Measurements from ENCODE around the gene IKBKG.
"Not testable (repeated sequence)": the region's sequence is repeated elsewhere in the genome, so short reads cannot be mapped to it uniquely, and the experiment has no call there.

The IKBKG gene

DNA sequence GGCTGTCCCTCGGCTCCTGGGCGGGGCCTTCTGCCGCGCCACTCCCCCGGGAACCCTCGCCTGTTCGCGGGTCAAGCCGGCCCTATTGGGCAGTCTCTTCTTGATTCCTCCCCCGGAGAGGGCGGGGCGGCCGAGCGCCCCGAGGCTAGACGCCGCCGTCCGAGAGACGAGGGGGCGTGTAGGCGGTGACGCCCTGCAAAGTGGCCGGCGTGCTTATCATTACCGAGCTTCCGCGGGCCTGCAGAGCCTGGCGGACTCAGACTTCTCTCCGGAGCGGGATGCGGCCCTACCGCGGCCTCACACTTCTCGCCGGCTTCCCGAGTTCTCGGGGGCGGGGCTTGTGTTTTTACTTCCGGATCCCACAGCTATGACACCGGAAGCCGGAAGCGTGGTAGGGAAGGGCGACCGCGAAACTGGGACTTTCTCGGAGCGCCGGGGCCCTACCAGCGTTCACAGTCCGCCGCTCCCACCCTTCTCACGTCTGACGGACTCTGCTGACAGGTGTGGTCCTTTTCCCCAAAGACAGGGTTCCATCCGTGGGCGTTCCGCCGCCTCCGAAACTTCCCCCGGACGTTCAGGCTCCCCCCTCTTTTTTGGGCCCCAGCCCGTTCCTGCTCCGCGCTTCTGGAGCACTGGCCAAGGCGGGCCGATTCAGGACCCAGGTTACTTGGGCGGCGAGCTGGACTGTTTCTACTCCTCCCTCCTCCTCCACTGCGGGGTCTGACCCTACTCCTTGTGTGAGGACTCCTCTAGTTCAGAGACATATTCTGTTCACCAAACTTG is at the start of gene IKBKG:
IKBKG (plus strand) TSS at position 376 of the 783 bp plus-strand sequence. CDS start 4,383 bp downstream, outside the sequence.
- DNase-seq = peak; percentile 89

- DNase-seq = not testable (repeated sequence)
Measured at GRCh38 chrX:154501423-154501822, 46.0 kb upstream of the IKBKG start.

DNA sequence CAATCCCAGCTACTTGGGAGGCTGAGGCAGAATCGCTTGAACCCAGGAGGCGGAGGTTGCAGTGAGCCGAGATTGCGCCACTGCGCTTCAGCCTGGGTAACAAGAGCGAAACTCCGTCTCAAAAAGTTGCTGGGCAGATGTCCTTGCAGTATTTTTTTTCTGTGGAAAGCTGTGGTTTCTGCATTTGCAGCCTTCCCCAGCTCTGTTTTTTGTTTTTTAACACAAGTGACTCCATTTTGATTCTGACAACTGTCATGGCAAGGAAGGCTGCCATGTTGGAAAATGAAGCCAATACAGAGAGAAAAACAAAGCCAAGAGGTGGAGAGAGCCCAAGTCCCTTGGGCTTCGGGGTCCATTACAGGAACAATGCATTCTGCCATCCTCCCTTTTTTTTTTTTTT is 45.3 kb upstream of the IKBKG start:
- no peak for DNase-seq

- DNase-seq = no peak
Measured at GRCh38 chrX:154502989-154503388, 44.4 kb upstream of the IKBKG start.

DNA sequence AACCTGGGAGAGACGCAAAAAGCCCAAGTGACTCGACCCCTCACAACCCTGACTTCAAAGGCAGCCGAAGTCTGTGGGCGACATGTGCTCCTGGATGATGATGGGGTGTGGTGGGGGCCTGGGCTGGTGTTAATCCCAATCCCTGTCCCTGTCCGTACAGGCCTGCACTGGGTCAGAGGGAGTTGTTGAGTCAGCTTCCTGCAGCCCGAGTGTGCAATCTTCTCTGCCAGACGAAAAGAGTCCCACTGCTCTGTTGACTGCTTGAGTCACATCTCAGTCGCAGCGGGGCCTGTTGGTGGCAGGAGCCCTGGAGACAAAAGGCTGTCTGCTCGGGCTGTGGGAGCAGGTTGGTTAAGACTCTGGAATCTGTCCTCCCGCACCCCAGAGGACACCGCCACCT is 41.7 kb upstream of the IKBKG start:
- DNase-seq = no peak

GRCh38 chrX:154506483-154507332 is 40.7 kb upstream of the IKBKG start:
- no peak for DNase-seq

GRCh38 chrX:154507673-154508383 is 39.6 kb upstream of the IKBKG start:
- no peak for DNase-seq

- DNase-seq = no peak
Measured at GRCh38 chrX:154508384-154508745, 39.1 kb upstream of the IKBKG start.

GRCh38 chrX:154509455-154509854 is 38.0 kb upstream of the IKBKG start:
- no peak for DNase-seq

- DNase-seq = no peak
Measured at GRCh38 chrX:154511761-154512160, 35.7 kb upstream of the IKBKG start.

GRCh38 chrX:154512879-154513553 is 34.4 kb upstream of the IKBKG start:
- DNase-seq = no peak

- DNase-seq = no peak
Measured at GRCh38 chrX:154513716-154514115, 33.7 kb upstream of the IKBKG start.

GRCh38 chrX:154515090-154515965 is 32.1 kb upstream of the IKBKG start:
- DNase-seq = no peak

- DNase-seq = peak; percentile 88
Measured at GRCh38 chrX:154515966-154516655, 31.3 kb upstream of the IKBKG start, which contains the start of gene FAM3A. Gene FAM3A (minus strand): TSS chrX:154516232. CDS start chrX:154515772, 460 bp downstream.

- no peak for DNase-seq
Measured at GRCh38 chrX:154516656-154517100, 30.7 kb upstream of the IKBKG start.

- DNase-seq = no peak
Measured at GRCh38 chrX:154517101-154517781, 30.2 kb upstream of the IKBKG start.

DNA sequence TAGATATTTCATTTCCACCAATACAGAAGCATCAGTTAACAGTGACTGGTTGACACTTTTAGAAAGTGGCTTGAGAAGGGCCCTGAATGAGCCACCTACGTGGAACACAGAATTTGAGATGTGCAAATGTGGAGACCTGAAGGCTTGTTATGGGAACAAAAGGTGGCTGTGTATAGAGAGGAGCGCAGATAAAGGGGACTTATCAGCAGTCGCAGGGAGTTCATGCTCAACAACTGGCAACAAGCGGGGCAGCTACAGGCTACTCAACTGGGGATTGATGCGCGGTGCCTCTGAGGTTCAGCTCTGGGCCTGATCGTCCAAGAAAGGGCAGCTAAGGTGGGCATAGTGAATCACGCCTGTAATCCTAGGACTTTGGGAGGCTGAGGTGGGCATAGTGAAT is 28.0 kb upstream of the IKBKG start:
- DNase-seq = no peak

GRCh38 chrX:154525606-154526490 is 21.6 kb upstream of the IKBKG start:
- no peak for DNase-seq
